Neural progenitor cell (in vitro differentiated cells): ENCODE results near the gene S100B. TPM values are rescaled to one million over a fixed set of nuclear protein-coding genes. Genes with fewer than 3 reads are reported as not detected.

Experiments
- DNase-seq: peaks from one replicate; pipeline ENCODE4 v3.0.0-alpha.2; 2016; ENCODE audit warnings: low spot score
- H2AFZ ChIP-seq: fragments of 200-600 bp; sonication (generic); replicated peaks from 2 replicates; pipeline ENCODE4 v1.6.1; 2016; ENCODE audit warnings: antibody characterized with exemption
- H3F3A ChIP-seq: fragments of 200-600 bp; sonication (generic); 2 replicates; pipeline ENCODE4 v1.6.1; 2016; ENCODE audit warnings: antibody characterized with exemption, low read depth
- H3K27ac ChIP-seq: fragments of 200-600 bp; sonication (generic); 2 replicates; pipeline ENCODE4 v1.5.1; 2016; ENCODE audit warnings: mild to moderate bottlenecking
- H3K27me3 ChIP-seq: fragments of 200-600 bp; sonication (generic); 2 replicates; pipeline ENCODE4 v1.6.1; 2016; ENCODE audit warnings: mild to moderate bottlenecking, moderate library complexity
- H3K36me3 ChIP-seq: fragments of 200-600 bp; sonication (generic); 2 replicates; pipeline ENCODE4 v1.5.1; 2016
- H3K4me1 ChIP-seq: fragments of 200-600 bp; sonication (generic); 2 replicates; pipeline ENCODE4 v1.6.1; 2016; ENCODE audit warnings: mixed run types
- H3K4me2 ChIP-seq: fragments of 200-600 bp; sonication (generic); 2 replicates; pipeline ENCODE4 v1.6.1; 2016
- H3K4me3 ChIP-seq: fragments of 200-600 bp; sonication (generic); 2 replicates; pipeline ENCODE4 v1.5.1; 2016
- H3K79me2 ChIP-seq: fragments of 200-600 bp; sonication (generic); 2 replicates; pipeline ENCODE4 v1.6.1; 2016; ENCODE audit warnings: low read depth
- H3K9ac ChIP-seq: fragments of 200-600 bp; sonication (generic); 2 replicates; pipeline ENCODE4 v1.6.1; 2016
- H3K9me3 ChIP-seq: fragments of 200-600 bp; sonication (generic); 2 replicates; pipeline ENCODE4 v1.5.1; 2016; ENCODE audit warnings: low read depth
- H4K20me1 ChIP-seq: fragments of 200-600 bp; sonication (generic); 2 replicates; pipeline ENCODE4 v1.6.1; 2016; ENCODE audit warnings: low read depth
- H3K27ac Mint-ChIP-seq: 3 replicates; pipeline ENCODE4 v1.8.0; 2021; ENCODE audit warnings: mixed read lengths
- H3K27me3 Mint-ChIP-seq: 2 replicates; pipeline ENCODE4 v1.8.0; 2022; ENCODE audit warnings: low read depth, mild to moderate bottlenecking, inconsistent platforms, moderate library complexity, mixed read lengths; ENCODE audit not compliant: insufficient read depth
- H3K36me3 Mint-ChIP-seq: 3 replicates; pipeline ENCODE4 v1.8.0; 2021; ENCODE audit warnings: mixed read lengths
- H3K4me1 Mint-ChIP-seq: 3 replicates; pipeline ENCODE4 v1.8.0; 2021; ENCODE audit warnings: mixed read lengths
- H3K4me3 Mint-ChIP-seq: 3 replicates; pipeline ENCODE4 v1.8.0; 2021; ENCODE audit warnings: mild to moderate bottlenecking, moderate library complexity, mixed read lengths
- H3K9me3 Mint-ChIP-seq: 3 replicates; pipeline ENCODE4 v1.8.0; 2020; ENCODE audit warnings: mixed read lengths
- EZH2 ChIP-seq: fragments of 200-600 bp; sonication (generic); IDR thresholded peaks from 2 replicates; pipeline ENCODE4 v1.6.1; 2017; ENCODE audit warnings: antibody characterized with exemption, mild to moderate bottlenecking, moderate library complexity
- EZH2phosphoT487 ChIP-seq: fragments of 200-600 bp; sonication (generic); IDR thresholded peaks from 2 replicates; pipeline ENCODE4 v1.6.1; 2017; ENCODE audit warnings: antibody characterized with exemption
- total RNA-seq: library from RNA; depleted of rRNA; stranded (reverse); fragments of >200 nt; gene quantifications from 2 replicates; pipeline ENCODE4 v1.2.3, GENCODE V29; 2015; ENCODE audit warnings: low replicate concordance
- TF ChIP-seq, protein P1 (sequence below): fragments of 200-600 bp; sonication (generic); IDR thresholded peaks from 2 replicates; pipeline ENCODE4 v1.5.1; 2017; ENCODE audit warnings: antibody characterized with exemption, mild to moderate bottlenecking

The S100B gene
- 0.60 and 1.0 TPM in 2 replicates for total RNA-seq

GRCh38 chr21:46604975-46605766 is at the start of gene S100B:
S100B (minus strand) TSS chr21:46605082; CDS start chr21:46602415, 2,667 bp downstream.
- peak; percentile 41 for DNase-seq
- peak within 1 kb of the TSS; percentile 71 for H2AFZ ChIP-seq

GRCh38 chr21:46651121-46651520 is 46.2 kb upstream of the S100B start:
- Mint-ChIP-seq H3K4me1 (no peaks in the 10 kb centered on the region), H3K4me3 (no peak overlapping the region), H3K36me3 (peaks cover 86% of the 10 kb centered on the region), H3K27ac (no peak overlapping the region), H3K27me3 (no peaks in the 10 kb centered on the region), H3K9me3 (peaks cover 23% of the 10 kb centered on the region)
- H3K36me3 ChIP-seq, result peaks cover 31% of the 10 kb centered on the region
- DNase-seq, result no peak
- H3K9ac ChIP-seq, result no peak overlapping the region
- TF ChIP-seq EZH2 (no peak), EZH2phosphoT487 (no peak)
- TF ChIP-seq, protein P1, sequence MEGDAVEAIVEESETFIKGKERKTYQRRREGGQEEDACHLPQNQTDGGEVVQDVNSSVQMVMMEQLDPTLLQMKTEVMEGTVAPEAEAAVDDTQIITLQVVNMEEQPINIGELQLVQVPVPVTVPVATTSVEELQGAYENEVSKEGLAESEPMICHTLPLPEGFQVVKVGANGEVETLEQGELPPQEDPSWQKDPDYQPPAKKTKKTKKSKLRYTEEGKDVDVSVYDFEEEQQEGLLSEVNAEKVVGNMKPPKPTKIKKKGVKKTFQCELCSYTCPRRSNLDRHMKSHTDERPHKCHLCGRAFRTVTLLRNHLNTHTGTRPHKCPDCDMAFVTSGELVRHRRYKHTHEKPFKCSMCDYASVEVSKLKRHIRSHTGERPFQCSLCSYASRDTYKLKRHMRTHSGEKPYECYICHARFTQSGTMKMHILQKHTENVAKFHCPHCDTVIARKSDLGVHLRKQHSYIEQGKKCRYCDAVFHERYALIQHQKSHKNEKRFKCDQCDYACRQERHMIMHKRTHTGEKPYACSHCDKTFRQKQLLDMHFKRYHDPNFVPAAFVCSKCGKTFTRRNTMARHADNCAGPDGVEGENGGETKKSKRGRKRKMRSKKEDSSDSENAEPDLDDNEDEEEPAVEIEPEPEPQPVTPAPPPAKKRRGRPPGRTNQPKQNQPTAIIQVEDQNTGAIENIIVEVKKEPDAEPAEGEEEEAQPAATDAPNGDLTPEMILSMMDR, result no peak
- H3K4me3 ChIP-seq, result no peak overlapping the region
- no peaks in the 10 kb centered on the region for H3K9me3 ChIP-seq
- H3K27me3 ChIP-seq, result no peaks in the 10 kb centered on the region
- no peak overlapping the region for H2AFZ ChIP-seq
- H3K79me2 ChIP-seq, result no peaks in the 10 kb centered on the region
- no peaks in the 10 kb centered on the region for H4K20me1 ChIP-seq
- H3K27ac ChIP-seq, result no peak overlapping the region
- no peaks in the 10 kb centered on the region for H3K4me1 ChIP-seq
- H3K4me2 ChIP-seq, result no peak overlapping the region
- H3F3A ChIP-seq, result no peaks in the 10 kb centered on the region

More at GRCh38 chr21:46604975-46605766, at the start of gene S100B:
- Histone ChIP-seq H3K9me3 (no peaks in the 10 kb centered on the region), H3K79me2 (no peaks in the 10 kb centered on the region), H3K36me3 (no peaks in the 10 kb centered on the region), H3K27me3 (no peaks in the 10 kb centered on the region), H3K4me2 (no peak within 1 kb of the TSS), H3K4me1 (peaks cover 22% of the 10 kb centered on the region), H3K9ac (no peak within 1 kb of the TSS), H3K27ac (no peak within 1 kb of the TSS), H3K4me3 (no peak within 1 kb of the TSS), H3F3A (peaks cover 10% of the 10 kb centered on the region), H4K20me1 (no peaks in the 10 kb centered on the region)
- Mint-ChIP-seq H3K9me3 (peaks cover 17% of the 10 kb centered on the region), H3K36me3 (peaks cover 3% of the 10 kb centered on the region), H3K4me1 (peaks cover 55% of the 10 kb centered on the region), H3K27me3 (peaks cover 7% of the 10 kb centered on the region), H3K27ac (peak within 1 kb of the TSS; percentile 94), H3K4me3 (peak within 1 kb of the TSS; percentile 53)
- TF ChIP-seq EZH2, result no peak
- TF ChIP-seq, protein P1, result no peak
- TF ChIP-seq EZH2phosphoT487, result no peak

DNA sequence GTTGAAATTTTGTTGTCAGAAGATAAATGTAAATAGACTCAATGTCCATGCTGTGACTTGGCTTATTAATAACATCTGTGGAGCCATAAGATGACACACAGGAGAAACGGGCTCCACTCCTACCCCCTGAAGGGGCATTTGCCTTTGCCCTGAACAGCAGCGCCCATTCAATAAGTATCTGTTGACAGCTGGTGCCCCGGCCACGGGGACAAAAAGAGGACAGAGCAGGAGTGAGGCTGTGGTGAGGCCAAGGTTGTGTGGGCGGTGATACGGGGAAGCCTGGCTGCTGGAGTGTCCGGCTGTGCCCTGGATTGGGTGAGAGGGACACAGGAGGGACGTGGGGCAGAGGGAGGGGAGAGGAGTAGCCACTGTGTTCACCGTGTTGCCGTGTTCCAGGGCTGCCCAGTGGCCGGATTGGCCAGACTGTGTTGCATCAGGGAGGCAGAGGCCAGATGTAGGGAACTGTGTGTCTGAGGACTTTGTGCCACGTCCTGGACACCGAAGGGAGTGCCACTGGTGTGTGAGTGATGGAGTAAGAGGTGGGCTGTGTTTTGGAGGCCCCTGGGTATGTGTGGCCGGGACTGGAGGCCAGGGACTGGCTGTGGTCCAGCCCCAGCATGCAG is 45.7 kb upstream of the S100B start:
- no peak overlapping the region for H3K27ac ChIP-seq
- Mint-ChIP-seq H3K4me1 (no peaks in the 10 kb centered on the region), H3K4me3 (no peak overlapping the region), H3K36me3 (peaks cover 85% of the 10 kb centered on the region), H3K27me3 (no peaks in the 10 kb centered on the region), H3K27ac (no peak overlapping the region), H3K9me3 (peaks cover 18% of the 10 kb centered on the region)
- H4K20me1 ChIP-seq, result no peaks in the 10 kb centered on the region
- H3K36me3 ChIP-seq, result peaks cover 29% of the 10 kb centered on the region
- no peak overlapping the region for H3K9ac ChIP-seq
- no peaks in the 10 kb centered on the region for H3K4me1 ChIP-seq
- no peaks in the 10 kb centered on the region for H3K27me3 ChIP-seq
- no peak overlapping the region for H3K4me2 ChIP-seq
- no peak overlapping the region for H2AFZ ChIP-seq
- H3K4me3 ChIP-seq, result no peak overlapping the region
- H3K79me2 ChIP-seq, result no peaks in the 10 kb centered on the region
- TF ChIP-seq, protein P1, result no peak
- TF ChIP-seq EZH2, result no peak
- TF ChIP-seq EZH2phosphoT487, result no peak
- DNase-seq, result no peak
- H3F3A ChIP-seq, result no peaks in the 10 kb centered on the region
- no peaks in the 10 kb centered on the region for H3K9me3 ChIP-seq
